HG03442 (cell line): Measurements from ENCODE around the gene ADAM15.

ENCODE experiments used
- ATAC-seq: cut with Tn5 transposase; IDR thresholded peaks from one replicate; pipeline ENCODE4 v1.9.1; 2021; ENCODE audit warnings: mild to moderate bottlenecking, moderate library complexity; ENCODE audit not compliant: unreplicated experiment

ADAM15 gene

DNA sequence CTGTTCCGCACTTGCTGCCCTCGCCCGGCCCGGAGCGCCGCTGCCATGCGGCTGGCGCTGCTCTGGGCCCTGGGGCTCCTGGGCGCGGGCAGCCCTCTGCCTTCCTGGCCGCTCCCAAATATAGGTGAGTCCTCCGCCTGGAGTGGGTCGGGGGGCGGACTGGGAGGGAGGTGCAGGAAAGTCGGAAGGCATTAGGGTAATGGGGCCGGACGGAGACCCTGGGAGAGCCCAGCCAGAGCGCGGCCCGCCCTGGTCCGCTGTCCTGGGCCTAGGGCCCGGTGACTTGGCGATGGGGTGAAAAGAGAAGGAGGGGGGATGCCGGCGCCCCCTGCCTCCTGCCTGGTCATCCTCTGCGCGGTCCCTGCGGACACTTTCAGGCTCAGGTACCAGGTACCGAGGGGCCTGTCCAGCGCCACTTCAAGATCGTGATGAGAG, 243 bp downstream of the ADAM15 start:
- peak; percentile 18 for ATAC-seq

GRCh38 chr1:155051777-155052398, 772 bp downstream of the ADAM15 start:
- ATAC-seq = peak; percentile 2

- no peak for ATAC-seq
These were observed 1.6 kb downstream of the ADAM15 start for GRCh38 chr1:155052439-155053395.

- no peak for ATAC-seq
These were observed 2.5 kb downstream of the ADAM15 start for GRCh38 chr1:155053531-155054105.

- ATAC-seq = no peak
These were observed 6.0 kb downstream of the ADAM15 start for GRCh38 chr1:155057104-155057503.

DNA sequence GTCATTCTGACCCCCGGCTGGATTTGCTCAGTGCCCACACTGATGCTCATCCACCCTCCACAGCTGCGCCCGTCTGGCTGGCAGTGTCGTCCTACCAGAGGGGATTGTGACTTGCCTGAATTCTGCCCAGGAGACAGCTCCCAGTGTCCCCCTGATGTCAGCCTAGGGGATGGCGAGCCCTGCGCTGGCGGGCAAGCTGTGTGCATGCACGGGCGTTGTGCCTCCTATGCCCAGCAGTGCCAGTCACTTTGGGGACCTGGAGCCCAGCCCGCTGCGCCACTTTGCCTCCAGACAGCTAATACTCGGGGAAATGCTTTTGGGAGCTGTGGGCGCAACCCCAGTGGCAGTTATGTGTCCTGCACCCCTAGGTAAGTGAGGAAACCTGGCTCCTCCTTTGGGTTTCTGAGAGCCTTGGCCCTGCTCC, 6.7 kb downstream of the ADAM15 start:
- no peak for ATAC-seq

DNA sequence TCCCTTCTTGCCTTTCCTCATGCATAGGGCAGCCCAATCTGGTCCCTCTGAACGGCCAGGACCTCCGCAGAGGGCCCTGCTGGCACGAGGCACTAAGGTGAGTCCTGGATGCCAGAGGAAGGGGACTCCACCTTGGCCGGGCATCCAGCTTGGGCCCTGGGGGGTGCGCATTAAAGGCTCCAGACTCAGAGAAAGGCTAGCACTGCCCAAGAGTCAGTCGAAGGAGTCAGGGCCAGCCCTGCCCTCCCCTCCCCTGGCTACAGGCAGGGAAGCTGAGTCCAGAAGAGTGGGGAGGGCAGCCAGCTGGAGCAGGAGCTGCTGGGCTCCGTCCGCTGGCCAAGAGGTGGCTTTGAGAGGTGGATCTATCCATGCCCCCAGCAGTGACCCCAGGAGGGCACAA, 9.6 kb downstream of the ADAM15 start:
- ATAC-seq = no peak

GRCh38 chr1:155061381-155062150, 10.4 kb downstream of the ADAM15 start:
- ATAC-seq = no peak

DNA sequence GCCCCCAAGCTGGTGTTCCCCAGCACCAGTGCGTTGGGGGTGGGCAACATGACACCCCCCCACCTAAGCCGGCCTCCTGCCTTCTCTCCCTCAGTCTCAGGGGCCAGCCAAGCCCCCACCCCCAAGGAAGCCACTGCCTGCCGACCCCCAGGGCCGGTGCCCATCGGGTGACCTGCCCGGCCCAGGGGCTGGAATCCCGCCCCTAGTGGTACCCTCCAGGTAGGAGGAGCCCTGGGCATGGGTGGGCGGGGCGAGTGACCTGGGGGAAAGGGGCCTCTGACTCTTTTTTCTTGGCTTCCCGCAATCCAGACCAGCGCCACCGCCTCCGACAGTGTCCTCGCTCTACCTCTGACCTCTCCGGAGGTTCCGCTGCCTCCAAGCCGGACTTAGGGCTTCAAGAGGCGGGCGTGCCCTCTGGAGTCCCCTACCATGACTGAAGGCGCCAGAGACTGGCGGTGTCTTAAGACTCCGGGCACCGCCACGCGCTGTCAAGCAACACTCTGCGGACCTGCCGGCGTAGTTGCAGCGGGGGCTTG, 11.1 kb downstream of the ADAM15 start:
- no peak for ATAC-seq

DNA sequence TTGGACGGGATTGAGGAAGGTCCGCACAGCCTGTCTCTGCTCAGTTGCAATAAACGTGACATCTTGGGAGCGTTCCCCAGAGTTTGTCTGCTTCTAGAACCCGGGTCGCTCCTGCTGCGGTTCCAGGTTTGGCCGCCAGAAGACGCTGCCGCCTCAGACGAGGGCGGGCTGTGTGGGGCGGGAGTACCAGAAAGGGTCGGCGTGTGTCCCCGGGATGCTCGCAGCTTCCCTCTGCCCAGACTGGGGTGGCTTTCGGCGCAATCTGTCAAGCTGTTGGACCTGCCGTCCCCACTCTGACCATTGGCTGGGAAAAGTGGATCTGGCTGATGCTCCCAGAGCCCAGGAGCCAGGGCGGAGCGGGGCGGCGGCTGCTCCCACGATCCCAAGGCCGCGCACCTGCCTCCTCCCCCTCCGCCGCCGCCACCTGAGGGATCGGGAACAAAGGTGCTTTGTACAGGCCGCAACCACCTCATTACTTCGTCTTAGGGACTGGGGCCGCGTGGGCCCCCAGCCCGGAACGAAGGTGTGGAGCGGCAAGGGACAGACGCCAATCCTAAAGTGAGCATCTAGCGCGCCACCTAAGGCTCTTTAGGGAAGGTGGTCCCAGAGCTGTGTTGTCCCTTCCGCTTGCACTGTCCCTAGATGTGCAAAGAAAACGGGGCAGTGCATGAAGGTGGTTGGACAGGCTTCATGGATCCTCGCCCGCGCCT, 11.7 kb downstream of the ADAM15 start:
- no peak for ATAC-seq

GRCh38 chr1:155063550-155064110, 12.5 kb downstream of the ADAM15 start, which contains the start of gene EFNA4:
Gene EFNA4, plus strand, starts transcription at chr1:155063740. Its CDS starts 84 bp downstream, at chr1:155063824.
- peak; percentile 60 for ATAC-seq

GRCh38 chr1:155064111-155064831, 13.2 kb downstream of the ADAM15 start:
- peak; percentile 8 for ATAC-seq

- no peak for ATAC-seq
These were observed 13.8 kb downstream of the ADAM15 start for GRCh38 chr1:155064832-155065429.

- no peak for ATAC-seq
These were observed 15.7 kb downstream of the ADAM15 start for GRCh38 chr1:155066777-155067176.

GRCh38 chr1:155068599-155068998, 17.5 kb downstream of the ADAM15 start:
- no peak for ATAC-seq

DNA sequence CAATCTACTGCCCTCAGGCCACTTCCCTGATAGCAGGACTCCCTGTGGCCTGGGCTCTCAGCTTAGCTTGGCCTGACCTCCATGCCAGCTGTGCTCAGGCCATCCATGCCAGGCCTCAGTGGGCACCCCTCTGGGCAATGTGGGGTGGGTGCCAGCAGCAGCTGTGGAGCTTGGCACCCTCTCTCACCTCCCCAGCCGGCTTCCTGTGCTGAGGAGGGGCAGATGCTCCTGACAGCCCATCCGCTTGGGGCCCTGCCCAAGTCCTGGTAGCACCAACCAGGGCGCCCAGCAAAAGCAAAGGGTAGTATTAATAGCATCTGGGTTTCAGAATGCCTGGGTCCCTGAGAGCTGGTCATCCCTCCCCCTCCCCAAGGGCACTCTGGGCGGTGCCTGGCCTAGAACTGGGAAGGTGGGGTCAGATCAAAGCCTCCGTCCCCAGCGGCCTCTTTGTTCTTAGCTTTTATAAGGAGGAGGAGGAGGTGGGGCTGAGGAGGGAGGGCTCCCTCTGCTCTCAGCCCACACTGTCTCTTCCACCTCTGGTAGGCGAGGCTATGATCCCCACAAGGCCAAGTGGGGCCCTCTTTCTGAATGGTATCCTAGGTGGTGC, 18.5 kb downstream of the ADAM15 start:
- no peak for ATAC-seq

GRCh38 chr1:155070158-155070621, 19.1 kb downstream of the ADAM15 start:
- ATAC-seq = no peak
